HG02938 (cell line): Measurements from ENCODE around the gene EGLN3.
"Not testable (repeated sequence)": the region's sequence is repeated elsewhere in the genome, so short reads cannot be mapped to it uniquely, and the experiment has no call there.

Experiments
- ATAC-seq: cut with Tn5 transposase; IDR thresholded peaks from one replicate; pipeline ENCODE4 v1.9.1; 2021; ENCODE audit warnings: mild to moderate bottlenecking, moderate library complexity; ENCODE audit not compliant: unreplicated experiment

The EGLN3 gene

GRCh38 chr14:33938131-33938949 lies 12.5 kb downstream of the EGLN3 start:
- no peak for ATAC-seq

GRCh38 chr14:33936391-33936790 lies 14.5 kb downstream of the EGLN3 start:
- ATAC-seq, result no peak

GRCh38 chr14:33934938-33935337 lies 15.9 kb downstream of the EGLN3 start:
- no peak for ATAC-seq

- ATAC-seq, result no peak
These were observed 16.7 kb downstream of the EGLN3 start for GRCh38 chr14:33934043-33934750.

GRCh38 chr14:33933386-33933933 lies 17.4 kb downstream of the EGLN3 start:
- no peak for ATAC-seq

GRCh38 chr14:33932576-33933345 lies 18.1 kb downstream of the EGLN3 start:
- ATAC-seq, result no peak

GRCh38 chr14:33932033-33932432 lies 18.8 kb downstream of the EGLN3 start:
- ATAC-seq, result no peak

- no peak for ATAC-seq
These were observed 19.4 kb downstream of the EGLN3 start for GRCh38 chr14:33931461-33931860.

GRCh38 chr14:33930439-33930838 lies 20.4 kb downstream of the EGLN3 start:
- ATAC-seq, result no peak

GRCh38 chr14:33929799-33930408 lies 21.0 kb downstream of the EGLN3 start:
- ATAC-seq, result no peak

- ATAC-seq, result no peak
These were observed 22.0 kb downstream of the EGLN3 start for GRCh38 chr14:33928895-33929294.

GRCh38 chr14:33927944-33928343 lies 22.9 kb downstream of the EGLN3 start:
- no peak for ATAC-seq

- ATAC-seq, result not testable (repeated sequence)
These were observed 23.9 kb downstream of the EGLN3 start for GRCh38 chr14:33926967-33927366.

- no peak for ATAC-seq
These were observed 24.9 kb downstream of the EGLN3 start for GRCh38 chr14:33925946-33926345.

GRCh38 chr14:33925235-33925634 lies 25.6 kb downstream of the EGLN3 start:
- no peak for ATAC-seq

- no peak for ATAC-seq
These were observed 26.2 kb downstream of the EGLN3 start for GRCh38 chr14:33924566-33925100.

- no peak for ATAC-seq
These were observed 28.7 kb downstream of the EGLN3 start for GRCh38 chr14:33922125-33922524.

GRCh38 chr14:33918256-33918655 lies 32.6 kb downstream of the EGLN3 start:
- no peak for ATAC-seq

GRCh38 chr14:33917661-33918060 lies 33.2 kb downstream of the EGLN3 start:
- ATAC-seq, result no peak
